HG03520 (cell line): ENCODE results near the gene CMTM8.

Source experiments
- ATAC-seq: cut with Tn5 transposase; IDR thresholded peaks from one replicate; pipeline ENCODE4 v1.9.1; 2021; ENCODE audit warnings: mild to moderate bottlenecking, moderate library complexity; ENCODE audit not compliant: unreplicated experiment

Gene CMTM8

DNA sequence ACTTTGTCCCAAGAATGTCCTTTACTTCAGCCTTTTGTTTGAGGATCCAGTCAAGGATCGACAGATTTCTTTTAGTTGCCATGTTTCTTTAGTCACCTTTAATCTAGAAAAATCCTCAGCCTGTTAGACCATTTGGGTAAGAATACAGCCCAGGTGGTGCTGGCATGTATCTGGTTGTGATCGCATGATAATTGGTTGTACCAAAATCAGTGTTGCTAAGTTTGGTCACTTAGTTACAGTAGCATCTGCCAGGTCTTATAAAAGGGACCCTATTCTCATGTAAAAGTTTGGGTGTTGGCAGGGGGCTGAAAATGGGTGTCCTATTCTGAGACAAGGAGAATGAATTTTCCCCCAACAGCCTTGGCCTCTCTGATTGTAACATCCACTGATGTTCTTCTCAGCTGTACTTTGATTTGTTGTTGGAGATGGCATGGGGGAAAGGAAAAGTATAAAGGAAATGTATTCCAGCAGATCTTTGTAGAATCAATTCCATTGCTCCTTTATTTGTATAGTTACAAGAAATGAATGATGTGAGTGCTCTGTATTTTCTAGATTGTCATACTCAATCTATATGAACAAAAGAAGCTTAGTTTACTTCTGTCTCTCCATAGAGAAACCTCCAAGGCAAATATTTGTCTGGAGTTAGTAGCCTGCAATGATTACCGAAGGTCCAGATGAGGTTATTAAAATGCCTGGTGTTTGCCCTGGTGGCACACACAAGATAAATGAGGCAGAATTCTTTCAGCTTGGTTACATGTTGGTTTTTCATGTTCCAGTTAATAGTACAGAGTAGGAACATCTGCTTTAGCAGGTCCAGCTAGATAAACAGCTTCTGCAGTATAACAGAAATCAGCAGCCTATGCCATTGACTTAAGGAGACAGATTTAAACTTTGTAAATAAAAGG, 65.7 kb downstream of the CMTM8 start:
- no peak for ATAC-seq

DNA sequence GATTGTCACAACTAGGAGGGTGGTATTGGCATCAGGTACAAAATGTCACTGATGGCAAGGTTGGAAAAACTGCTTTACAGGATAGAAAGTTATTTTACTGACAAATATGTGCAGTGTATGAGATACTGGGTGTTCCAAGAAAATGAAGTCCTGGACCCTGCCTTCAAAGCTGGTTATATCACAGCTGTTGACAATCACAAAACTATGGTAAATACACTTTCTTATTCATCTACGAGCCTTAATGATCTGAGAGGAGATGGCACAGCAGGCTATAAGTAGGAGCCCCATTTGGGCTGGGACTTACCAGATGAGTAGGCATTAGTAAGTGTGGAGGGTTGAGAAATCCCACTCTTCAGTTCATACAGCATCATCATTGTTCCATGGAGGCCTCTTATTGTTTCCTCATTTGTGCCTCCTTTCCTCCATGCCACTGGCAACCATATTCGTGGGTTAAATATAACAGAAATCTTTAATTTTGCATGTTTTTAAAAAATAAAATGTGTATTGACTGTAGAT, 66.9 kb downstream of the CMTM8 start:
- no peak for ATAC-seq

DNA sequence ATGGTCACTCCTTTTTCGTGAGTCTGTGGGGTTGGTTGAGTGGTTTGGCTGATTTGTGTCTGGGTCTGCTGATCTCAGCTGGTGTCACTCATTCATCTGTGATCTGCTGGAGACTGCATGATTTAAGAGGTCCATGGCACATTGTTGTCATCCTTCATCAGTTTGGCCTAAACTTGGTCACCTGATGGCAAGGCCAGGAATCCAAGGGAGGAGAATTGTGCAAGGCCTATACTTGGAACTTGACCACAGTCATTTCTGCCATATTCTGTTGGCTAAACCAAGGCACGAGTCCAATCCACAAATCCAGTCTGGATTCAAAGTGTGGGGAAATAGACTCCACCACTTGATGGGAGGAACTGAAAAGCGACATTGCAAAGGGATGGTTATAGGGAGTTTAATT, 67.6 kb downstream of the CMTM8 start:
- no peak for ATAC-seq

DNA sequence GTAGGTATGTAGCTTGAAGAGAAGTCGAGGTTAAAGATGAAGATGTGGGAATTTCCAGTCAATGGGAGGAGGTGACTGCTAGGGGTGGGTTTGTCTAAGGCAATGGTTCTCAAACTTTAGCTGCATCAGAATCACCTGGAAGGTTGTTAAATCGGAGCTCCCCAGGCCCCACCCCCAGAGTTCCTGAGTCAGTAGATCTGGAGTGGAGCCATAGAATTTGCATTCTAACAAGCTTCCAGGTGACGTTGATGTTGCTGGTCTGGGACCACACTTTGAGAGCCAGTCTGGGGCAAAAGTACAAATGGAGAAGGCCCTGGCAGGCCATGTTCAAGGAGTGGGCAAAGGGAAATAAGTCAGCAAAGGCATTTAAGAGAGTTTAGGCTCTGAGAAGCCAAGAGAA, 69.1 kb downstream of the CMTM8 start:
- ATAC-seq, result no peak

DNA sequence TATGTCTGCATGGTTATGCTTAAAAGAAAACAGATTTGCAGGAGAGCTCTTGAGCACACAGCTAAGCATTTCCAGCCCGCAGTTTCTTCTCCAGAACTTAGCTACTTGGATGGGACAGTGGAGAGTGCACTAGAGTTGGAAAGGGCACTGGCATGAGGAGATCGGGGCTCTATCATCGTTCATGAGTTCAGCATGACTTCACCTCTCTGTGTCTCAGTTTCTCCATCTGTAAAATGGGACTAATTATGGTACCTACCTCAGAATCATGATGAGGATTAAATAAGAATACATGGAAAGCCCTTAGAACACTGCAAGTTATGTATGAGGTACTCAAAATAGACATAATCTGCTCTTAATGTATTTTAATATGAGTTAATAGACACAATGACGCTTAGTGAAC, 69.9 kb downstream of the CMTM8 start:
- no peak for ATAC-seq

DNA sequence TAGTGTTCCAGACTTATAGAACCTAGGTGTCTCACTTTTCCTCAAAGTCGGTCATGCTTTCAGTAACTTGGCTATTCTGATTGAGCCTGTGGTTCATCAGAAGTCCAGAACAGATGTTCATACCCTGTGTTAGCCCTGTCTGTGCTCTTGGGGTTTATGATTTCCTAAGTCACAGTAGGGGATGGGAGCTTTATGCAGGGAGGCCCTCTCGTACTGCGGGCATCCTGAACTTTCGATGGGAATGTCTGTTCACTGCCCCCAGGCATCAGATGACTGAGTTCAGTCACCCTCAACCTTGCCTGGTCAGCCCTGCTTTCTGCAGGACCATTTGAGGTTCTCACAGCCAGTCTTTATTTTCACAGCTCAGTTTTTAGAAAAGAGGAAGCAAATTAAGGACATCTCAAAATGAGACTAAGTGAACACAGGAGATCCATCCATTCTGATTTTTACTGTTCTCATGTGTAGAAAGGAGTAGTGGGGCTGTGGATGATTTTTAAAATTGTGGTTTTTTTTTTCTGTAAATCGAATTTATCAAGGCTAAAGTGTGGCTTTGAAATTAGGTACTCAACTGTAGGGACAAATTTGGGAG, 71.3 kb downstream of the CMTM8 start:
- no peak for ATAC-seq

DNA sequence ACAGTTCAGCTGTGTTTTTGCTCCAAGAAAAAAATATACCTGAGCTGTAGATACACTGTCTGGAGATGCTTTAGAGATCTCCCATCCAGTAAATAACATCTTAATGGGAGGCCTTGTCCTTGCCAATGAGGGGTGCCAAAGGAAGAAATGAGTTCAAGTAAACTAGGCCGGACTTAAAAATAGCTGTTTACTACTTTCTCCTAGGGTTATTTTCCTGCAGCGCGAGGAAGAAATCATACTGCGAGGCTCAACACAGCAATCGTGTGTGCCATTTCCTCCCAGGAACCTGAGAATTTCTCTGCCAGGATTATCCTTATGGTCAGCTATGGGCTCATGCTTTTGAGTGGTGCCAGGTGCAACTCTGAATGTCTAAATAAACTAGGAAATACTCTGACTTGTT, 71.9 kb downstream of the CMTM8 start:
- ATAC-seq, result no peak

DNA sequence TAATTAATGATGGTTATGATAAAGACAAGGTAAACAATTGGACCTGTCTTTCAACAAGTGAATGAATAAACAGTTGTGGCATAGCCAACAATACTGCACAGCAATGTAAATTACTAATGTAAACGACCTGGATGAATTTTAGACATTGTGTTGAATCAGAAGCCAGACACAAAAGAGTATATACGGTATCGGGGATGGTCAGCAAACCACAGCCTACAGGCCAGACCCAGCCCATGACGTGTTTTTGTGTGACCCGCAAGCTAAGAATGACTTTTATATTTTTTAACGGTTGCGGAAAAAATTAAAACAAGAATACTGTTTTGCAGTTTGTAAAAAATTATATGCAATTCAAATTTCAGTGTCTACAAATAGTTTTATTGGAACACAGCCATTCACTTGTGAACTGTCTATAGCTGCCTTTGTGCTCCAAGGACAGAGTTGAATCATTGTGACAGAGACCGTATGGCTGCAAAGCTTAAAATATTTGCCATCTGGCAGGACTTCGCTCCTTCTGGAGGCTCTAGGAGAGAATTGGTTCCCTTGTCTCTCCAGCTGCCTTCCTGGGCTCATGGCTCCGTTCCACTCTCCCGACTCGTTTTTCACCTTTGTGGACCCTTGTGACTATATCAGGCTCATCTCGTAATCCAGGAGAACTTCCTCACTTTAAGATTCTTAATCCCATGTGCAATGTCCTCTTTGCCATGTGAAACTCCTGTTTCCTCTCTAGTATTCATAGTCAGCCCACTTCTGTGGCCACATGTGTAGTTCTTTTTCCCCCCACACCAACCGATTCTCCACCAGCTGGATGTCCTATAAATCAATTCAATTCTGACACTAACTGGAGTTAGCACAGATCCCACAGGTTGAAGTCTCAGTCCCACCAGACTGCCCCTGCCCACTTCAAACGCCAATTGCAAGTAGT, 72.7 kb downstream of the CMTM8 start:
- no peak for ATAC-seq

DNA sequence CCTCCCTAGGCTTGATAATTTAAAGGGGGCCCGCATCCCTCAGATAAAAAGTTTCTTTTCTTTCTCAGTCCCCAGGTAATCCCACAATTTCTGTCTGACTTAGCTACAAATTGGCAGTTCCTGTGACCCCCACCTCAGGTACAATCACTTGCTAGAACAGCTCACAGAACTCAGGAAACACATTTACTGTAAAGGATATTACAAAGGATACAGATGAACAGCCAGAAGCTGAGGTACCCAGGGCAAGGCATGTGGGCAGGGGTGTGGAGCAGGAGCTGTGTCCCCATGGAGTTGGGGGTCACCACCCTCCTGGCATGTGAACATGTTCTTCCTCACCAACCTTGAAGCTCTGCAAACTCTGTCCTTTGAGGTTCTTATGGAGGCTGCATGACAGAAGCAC, 73.8 kb downstream of the CMTM8 start:
- ATAC-seq, result no peak

DNA sequence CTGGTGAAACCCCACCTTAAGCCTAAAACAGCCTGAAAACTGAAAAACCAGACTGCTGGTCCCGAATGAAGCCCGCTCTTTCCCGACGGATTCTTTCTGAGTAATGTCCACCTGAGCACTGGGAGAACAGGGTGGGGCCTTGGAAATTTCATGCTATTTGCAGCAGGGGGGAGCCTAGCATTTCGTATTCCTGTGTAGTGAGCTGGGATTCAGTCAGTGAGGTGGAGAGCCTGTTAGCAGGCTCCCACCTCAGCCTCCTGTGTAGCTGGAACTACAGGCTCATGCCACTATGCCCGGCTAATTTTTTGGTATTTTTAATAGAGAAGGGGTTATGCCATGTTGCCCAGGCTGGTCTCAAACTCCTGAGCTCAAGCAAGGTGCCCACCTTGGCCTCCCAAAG, 74.7 kb downstream of the CMTM8 start:
- ATAC-seq, result no peak

DNA sequence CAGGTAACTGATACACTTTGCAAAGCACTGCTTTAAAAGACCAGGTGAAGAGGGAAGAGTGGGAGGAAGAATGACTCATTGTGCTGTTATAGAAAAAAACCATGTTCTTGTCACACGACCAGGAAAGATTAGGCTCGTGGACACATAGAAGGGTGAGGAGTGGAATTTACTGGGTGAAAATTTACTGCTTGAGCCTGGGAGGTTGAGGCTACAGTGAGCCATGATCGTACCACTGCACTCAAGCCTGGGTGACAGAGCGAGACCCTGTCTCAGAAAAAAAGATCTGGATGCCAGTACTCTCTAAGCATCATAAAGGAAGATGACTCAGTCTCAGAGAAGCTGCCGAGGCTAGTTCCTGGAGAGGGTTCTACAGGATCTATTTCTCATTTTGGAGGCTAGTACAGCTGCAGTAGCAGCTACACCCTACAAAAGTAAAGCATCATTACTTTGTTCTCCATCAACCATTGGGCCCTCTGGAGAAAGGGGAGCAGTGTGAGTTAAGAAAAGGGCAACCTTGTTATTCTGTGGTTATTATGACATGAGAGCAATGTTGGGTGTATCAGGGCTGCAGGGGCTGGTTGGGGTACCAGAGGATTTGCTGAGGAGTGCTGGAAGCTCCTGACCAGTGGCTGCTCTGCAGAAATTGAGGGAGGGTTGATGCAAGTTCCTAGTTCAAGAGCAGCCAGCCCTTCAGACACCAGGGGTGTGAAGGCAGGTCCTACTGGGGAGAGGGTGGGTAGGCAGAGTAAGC, 75.4 kb downstream of the CMTM8 start:
- ATAC-seq, result no peak

DNA sequence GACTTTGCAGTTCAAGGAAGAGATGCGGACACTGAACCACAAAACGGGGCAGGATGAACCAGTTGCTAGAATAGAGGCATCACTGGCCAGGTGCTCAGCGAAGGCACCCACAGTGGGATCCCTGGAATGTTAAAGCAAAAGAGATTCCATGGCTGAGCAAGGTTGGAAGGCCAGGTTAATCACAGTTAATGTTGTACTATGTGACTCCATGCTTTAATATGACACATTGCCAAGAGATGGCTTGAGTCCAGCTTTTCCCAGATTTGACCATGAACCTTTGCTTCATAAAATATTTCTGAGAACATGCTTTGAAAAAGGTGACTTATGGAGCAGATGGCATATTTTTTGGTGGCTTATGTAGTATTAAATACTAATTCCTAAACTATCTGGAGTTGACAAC, 77.0 kb downstream of the CMTM8 start:
- ATAC-seq, result no peak

DNA sequence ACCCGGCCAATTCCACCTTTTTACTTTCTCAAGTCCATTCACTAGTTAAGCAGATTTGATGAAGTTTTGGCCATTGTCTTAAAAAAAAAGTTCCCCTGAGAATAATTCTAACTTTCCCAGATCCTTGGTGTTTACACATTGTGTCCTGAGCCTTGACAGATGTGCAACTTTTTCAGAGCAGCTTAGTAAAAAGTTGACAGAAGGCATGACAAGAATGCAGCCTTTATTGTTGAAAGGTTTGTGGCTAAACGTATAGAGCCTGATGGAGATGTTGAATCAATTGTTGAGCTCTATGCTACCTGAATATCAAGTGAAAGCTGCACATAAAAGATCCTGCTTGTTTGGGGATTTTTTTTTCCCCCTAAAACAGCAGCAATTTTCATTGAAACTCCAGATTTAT, 77.8 kb downstream of the CMTM8 start:
- ATAC-seq, result no peak

DNA sequence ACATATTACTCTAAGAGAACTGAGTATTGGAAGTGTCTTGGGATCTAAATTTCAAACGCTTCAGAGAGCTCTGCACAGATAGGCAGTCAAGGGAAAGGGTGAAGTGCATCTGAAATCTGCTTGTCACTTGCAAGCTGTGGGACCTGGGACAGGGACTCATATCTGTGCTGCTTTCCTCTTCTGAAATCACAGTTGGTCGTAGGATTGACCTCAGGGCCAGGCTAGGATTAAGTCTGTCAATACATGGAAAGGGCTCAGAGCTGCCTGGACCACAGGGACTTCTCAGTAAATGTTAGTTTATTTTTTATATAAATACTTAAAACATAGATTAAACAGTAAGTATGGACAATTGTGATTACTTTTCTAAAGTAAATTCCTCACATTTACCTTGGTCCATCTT, 78.5 kb downstream of the CMTM8 start:
- no peak for ATAC-seq

DNA sequence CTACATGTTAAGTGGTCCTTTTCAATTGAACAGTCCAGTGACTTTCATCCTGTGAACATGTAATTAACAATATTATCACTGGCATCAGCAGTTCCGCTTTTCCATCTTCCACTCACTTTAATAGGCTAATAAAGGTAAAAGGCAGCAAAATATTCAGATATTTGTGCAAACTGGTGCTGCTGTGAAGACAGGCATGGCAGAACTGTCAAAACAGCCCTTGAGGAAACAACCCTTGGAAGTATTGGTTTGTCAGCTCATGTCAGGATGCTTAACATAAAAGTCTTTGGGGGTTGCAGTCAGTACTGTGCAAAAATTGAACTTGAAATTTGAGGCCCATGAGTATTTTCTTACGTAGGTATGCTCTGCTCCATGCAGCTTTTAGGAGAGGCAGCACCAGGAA, 81.1 kb downstream of the CMTM8 start:
- ATAC-seq, result no peak

DNA sequence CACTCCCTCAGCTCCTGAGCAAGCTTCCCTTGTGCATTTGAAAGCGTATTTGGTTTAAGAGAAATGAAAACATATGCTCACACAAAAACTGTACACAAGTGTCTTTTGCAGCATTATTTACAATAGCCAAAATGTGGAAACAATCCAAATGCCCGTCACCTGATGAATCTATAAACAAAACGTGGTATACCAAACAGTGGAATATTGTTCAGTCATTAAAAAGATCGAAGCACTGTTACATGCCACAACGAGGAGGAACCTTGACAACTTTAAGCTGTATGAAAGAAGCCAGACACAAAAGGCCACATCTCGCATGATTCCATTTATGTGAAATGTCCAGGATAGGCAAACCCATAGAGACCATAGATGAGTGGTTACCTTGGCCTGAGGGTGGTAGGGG, 81.6 kb downstream of the CMTM8 start:
- ATAC-seq, result no peak

DNA sequence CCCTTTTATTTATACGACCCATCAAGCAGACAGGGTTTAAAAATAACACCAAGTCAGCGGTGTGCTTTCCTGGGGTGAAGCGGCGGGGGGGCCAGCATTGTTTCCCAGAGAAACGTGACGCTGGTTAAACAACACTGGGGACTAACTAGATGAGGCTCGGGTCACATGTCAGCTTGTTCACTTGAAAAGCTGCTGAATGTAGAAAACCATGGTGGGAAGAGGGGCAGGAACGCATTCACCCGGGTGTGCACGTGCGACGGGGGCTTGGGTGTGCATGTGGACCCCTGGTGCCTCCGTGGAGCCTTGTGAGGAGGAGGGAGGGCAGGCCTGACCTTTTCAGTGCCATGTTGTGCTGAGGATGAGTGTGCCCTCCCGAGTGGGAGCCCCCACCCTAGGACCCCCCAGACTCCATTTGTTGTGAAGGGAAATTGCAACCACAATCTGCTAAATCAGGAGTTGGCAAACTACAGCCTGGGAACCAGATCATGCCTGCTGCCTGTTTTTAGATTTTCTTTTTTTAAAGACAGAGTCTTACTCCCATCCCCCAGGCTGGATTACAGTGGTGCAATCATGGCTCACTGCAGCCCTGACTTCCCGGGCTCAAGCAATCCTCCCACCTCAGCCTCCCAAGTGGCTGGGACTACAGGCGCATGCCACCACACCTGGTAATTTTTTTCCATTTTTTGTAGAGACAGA, 82.8 kb downstream of the CMTM8 start:
- ATAC-seq, result no peak

DNA sequence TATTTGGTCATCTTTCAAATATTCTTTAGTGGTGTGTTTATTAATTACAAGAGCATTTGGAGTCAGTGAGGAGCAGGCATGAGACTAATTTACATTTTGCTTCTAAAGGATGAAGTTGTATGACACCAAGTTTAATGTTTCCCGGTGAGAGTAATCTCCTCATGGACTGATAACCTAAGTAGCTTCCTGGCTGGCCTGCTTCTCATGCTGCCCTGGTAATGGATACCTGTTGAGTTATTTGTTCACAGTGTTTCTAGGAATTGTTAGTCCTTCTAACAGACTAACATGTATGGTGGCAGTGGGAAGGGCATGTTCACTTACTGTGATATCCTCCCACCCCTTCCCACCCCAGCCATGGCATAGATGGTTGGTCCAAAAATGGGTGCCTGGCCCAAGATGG, 83.8 kb downstream of the CMTM8 start:
- no peak for ATAC-seq

DNA sequence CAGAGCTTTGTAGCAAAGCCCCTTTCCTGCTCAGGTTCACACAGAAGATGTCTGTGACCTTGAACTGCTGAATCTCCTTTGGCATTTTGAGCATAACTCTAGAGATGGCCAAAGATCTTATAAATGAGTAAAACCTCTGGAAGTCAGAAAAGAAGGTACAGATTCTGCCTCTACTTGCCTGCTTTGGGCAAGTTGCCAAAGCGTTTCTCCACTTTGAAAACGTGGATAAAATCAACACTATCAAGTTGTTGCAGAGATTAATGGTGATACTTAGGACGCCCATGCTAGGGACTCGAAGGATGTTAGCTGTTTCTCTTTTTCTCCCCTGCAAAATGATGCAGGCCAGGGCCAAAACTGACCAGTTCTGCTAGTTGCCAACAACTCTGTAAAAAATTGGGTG, 85.1 kb downstream of the CMTM8 start:
- no peak for ATAC-seq

DNA sequence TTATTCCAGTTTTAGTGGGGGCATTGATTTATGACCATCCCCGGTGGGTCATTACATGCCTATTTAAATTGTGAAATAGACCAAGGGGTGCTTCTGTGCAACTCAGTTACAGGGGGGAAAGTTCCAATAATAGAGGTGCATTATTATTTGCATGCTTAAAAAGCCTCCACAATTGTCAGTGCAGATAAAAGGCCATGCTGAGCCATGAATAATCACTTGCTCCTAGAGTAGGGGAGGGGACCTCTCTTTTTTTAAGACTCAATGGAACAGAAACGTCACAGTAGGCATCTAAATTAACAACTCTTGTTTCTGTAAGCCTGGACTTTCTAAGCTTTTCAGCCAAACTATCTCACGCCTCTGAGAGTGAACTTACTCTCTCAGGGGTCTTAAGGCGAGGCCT, 86.7 kb downstream of the CMTM8 start:
- no peak for ATAC-seq
